ENCODE results near the gene CHMP3.

DNA sequence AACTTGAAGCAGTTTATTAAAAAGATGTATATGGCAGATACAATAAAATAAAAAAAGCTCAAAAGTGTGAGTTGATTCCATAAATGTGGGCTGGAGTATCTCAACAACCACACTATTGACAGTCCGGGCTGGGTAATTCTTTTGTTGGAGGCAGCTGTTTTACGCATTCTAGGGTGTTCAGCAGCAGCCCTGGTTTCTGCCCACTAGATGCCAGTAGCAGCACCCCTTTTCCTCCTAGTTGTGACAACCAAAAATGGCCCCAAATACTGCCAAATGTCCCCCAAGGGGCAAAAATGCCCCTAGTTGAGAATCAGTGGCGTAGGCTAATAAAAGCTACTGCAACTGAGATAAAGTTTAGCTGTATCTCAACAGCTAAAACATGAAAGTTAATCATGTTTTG is 44.8 kb downstream of the CHMP3 start:
- peak; percentile 31 for TF ChIP-seq CTCF (conservative IDR thresholded peaks at IDR 0.05)
- no peak for TF ChIP-seq ZFX (IDR thresholded peaks at IDR 0.05)
